Neural progenitor cell (in vitro differentiated cells): Measurements from ENCODE around the gene NUAK2.

Experiments
- EZH2 ChIP-seq: fragments of 200-600 bp; sonication (generic); IDR thresholded peaks from 2 replicates; pipeline ENCODE4 v1.6.1; 2017; ENCODE audit warnings: antibody characterized with exemption, mild to moderate bottlenecking, moderate library complexity
- TF ChIP-seq, protein P1 (sequence below): fragments of 200-600 bp; sonication (generic); IDR thresholded peaks from 2 replicates; pipeline ENCODE4 v1.5.1; 2017; ENCODE audit warnings: antibody characterized with exemption, mild to moderate bottlenecking

GRCh38 chr1:205310976-205311704 is 10.4 kb downstream of the NUAK2 start:
- no peak for TF ChIP-seq EZH2
- TF ChIP-seq, protein P1, sequence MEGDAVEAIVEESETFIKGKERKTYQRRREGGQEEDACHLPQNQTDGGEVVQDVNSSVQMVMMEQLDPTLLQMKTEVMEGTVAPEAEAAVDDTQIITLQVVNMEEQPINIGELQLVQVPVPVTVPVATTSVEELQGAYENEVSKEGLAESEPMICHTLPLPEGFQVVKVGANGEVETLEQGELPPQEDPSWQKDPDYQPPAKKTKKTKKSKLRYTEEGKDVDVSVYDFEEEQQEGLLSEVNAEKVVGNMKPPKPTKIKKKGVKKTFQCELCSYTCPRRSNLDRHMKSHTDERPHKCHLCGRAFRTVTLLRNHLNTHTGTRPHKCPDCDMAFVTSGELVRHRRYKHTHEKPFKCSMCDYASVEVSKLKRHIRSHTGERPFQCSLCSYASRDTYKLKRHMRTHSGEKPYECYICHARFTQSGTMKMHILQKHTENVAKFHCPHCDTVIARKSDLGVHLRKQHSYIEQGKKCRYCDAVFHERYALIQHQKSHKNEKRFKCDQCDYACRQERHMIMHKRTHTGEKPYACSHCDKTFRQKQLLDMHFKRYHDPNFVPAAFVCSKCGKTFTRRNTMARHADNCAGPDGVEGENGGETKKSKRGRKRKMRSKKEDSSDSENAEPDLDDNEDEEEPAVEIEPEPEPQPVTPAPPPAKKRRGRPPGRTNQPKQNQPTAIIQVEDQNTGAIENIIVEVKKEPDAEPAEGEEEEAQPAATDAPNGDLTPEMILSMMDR = no peak
